DMS53 (cell line): Measurements from ENCODE around the gene RAB5B.
A peak's percentile ranks its signal among the peaks of the same experiment; 100 is the strongest.
"Not testable (repeated sequence)": the region's sequence is repeated elsewhere in the genome, so short reads cannot be mapped to it uniquely, and the experiment has no call there.

ENCODE experiments used
- DNase-seq: peaks from one replicate; lab custom pipeline; 2025; lab: John Stamatoyannopoulos, UW

RAB5B gene

GRCh38 chr12:55983232-55983842 lies 9.5 kb downstream of the RAB5B start:
- DNase-seq: no peak

GRCh38 chr12:55984861-55985260 lies 11.0 kb downstream of the RAB5B start:
- DNase-seq: no peak

- no peak for DNase-seq
These were observed 11.5 kb downstream of the RAB5B start for GRCh38 chr12:55985341-55985740.

- not testable (repeated sequence) for DNase-seq
These were observed 12.1 kb downstream of the RAB5B start for GRCh38 chr12:55985976-55986375.

GRCh38 chr12:55991110-55991509 lies 17.2 kb downstream of the RAB5B start:
- no peak for DNase-seq

- no peak for DNase-seq
These were observed 19.5 kb downstream of the RAB5B start for GRCh38 chr12:55993230-55993853.

GRCh38 chr12:55995366-55995765 lies 21.5 kb downstream of the RAB5B start:
- peak; percentile 17 for DNase-seq

GRCh38 chr12:55996201-55996714 lies 22.4 kb downstream of the RAB5B start:
- DNase-seq: peak; percentile 84

GRCh38 chr12:55996715-55997534 lies 23.0 kb downstream of the RAB5B start, which contains the start of gene SUOX:
Gene SUOX, plus strand, starts transcription at chr12:55997276. Its CDS starts 4,946 bp downstream, at chr12:56002222.
- peak; percentile 98 for DNase-seq

- peak; percentile 65 for DNase-seq
These were observed 23.6 kb downstream of the RAB5B start for GRCh38 chr12:55997535-55997859.

- peak; percentile 70 for DNase-seq
These were observed 25.6 kb downstream of the RAB5B start for GRCh38 chr12:55999522-55999921.

- peak; percentile 70 for DNase-seq
These were observed 26.2 kb downstream of the RAB5B start for GRCh38 chr12:55999999-56000540.

GRCh38 chr12:56001487-56002100 lies 27.7 kb downstream of the RAB5B start:
- DNase-seq: peak; percentile 69

- DNase-seq: not testable (repeated sequence)
These were observed 29.5 kb downstream of the RAB5B start for GRCh38 chr12:56003376-56003775.

- DNase-seq: no peak
These were observed 30.3 kb downstream of the RAB5B start for GRCh38 chr12:56004211-56004610.

- peak; percentile 75 for DNase-seq
These were observed 34.0 kb downstream of the RAB5B start for GRCh38 chr12:56007564-56008559.

GRCh38 chr12:56010111-56010570 lies 36.3 kb downstream of the RAB5B start:
- DNase-seq: no peak

GRCh38 chr12:56011509-56012090 lies 37.7 kb downstream of the RAB5B start:
- DNase-seq: no peak

GRCh38 chr12:56013482-56013881 lies 39.6 kb downstream of the RAB5B start:
- DNase-seq: no peak

- peak; percentile 47 for DNase-seq
These were observed 40.3 kb downstream of the RAB5B start for GRCh38 chr12:56014205-56014604.
